Stimulated activated naive CD8-positive, alpha-beta T cell treated with anti-CD3 and anti-CD28 coated beads, Interleukin-15, Interleukin-2, amounts not matched to agents 100 ng/mL and 50 ng/mL, for 24 hours (primary cell): ENCODE results near the gene UBASH3B.
A peak's percentile ranks its signal among the peaks of the same experiment; 100 is the strongest.

Experiments used
- H3K27ac Mint-ChIP-seq: one replicate; pipeline ENCODE4 v1.8.0; 2021; ENCODE audit warnings: mild to moderate bottlenecking, mixed read lengths
- H3K27me3 Mint-ChIP-seq: one replicate; pipeline ENCODE4 v1.8.0; 2021; ENCODE audit warnings: mixed read lengths
- H3K36me3 Mint-ChIP-seq: one replicate; pipeline ENCODE4 v1.8.0; 2021; ENCODE audit warnings: low read depth, mixed read lengths
- H3K4me1 Mint-ChIP-seq: one replicate; pipeline ENCODE4 v1.8.0; 2021; ENCODE audit warnings: low read depth, mixed read lengths
- H3K4me3 Mint-ChIP-seq: one replicate; pipeline ENCODE4 v1.8.0; 2021; ENCODE audit warnings: mild to moderate bottlenecking, mixed read lengths
- H3K9me3 Mint-ChIP-seq: one replicate; pipeline ENCODE4 v1.8.0; 2021; ENCODE audit warnings: mixed read lengths

UBASH3B gene

DNA sequence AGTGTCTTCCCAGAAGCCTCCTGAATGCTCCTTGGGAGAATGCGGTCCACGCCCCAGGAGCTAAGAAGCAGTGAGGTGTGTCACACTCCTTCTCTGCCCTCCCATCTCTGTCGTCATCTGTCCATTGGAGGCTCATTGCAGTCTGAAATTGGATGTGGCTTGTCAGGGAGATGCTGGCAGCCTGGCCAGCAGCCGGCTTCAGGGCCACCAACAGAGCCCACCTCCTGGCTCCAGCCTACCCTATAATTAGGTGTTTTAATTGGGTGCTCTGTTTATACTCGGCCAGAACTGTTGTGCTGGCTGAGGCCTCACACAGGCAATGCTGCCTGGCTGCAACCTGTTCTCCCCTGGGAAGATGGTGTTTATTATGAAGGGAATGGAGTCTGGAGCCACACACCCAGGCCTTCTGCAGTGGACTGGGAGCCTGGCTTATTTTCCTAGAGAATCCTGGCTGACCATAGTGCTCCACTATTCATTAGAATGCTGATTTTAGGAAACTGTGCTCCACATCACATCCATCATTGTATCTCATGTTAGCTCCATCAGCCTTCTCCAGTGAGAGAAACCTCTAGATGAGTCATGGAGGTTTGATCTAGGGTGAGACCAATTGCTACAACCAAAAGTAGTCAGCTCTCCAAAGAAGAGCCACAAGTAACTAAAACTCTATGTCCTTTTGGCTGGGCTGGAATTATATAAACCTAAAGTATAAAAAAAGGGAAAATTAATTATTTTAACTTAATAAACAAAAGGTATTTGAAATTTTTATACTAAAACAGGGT lies 96.0 kb downstream of the UBASH3B start:
- Mint-ChIP-seq H3K4me1 (peaks cover 59% of the 10 kb centered on the region), H3K9me3 (peaks cover 2% of the 10 kb centered on the region), H3K36me3 (peaks cover 19% of the 10 kb centered on the region), H3K27me3 (no peaks in the 10 kb centered on the region), H3K27ac (peak overlapping the region; percentile 45), H3K4me3 (no peak overlapping the region)

DNA sequence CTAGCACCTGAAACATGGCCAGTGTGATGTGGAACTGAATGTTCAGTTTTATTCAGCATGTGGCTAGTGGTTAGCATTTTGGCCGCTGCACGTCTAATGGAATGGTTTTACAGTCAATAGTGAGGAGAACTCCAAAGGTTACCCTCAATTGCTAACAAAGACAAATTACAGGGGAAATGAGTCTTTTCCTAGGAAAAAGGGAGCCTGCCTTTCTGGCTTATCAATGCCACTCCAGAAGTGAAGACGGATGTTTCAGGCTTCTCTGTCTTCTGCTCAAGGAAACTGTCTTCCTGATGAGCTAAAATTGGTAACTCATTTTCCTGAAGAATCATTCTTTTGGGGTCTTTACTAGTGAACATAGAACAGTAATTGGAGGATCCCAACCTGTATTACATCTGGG lies 98.5 kb downstream of the UBASH3B start:
- Mint-ChIP-seq H3K4me3 (no peak overlapping the region), H3K27ac (no peak overlapping the region), H3K4me1 (peaks cover 80% of the 10 kb centered on the region), H3K9me3 (no peaks in the 10 kb centered on the region), H3K36me3 (peaks cover 11% of the 10 kb centered on the region), H3K27me3 (no peaks in the 10 kb centered on the region)

DNA sequence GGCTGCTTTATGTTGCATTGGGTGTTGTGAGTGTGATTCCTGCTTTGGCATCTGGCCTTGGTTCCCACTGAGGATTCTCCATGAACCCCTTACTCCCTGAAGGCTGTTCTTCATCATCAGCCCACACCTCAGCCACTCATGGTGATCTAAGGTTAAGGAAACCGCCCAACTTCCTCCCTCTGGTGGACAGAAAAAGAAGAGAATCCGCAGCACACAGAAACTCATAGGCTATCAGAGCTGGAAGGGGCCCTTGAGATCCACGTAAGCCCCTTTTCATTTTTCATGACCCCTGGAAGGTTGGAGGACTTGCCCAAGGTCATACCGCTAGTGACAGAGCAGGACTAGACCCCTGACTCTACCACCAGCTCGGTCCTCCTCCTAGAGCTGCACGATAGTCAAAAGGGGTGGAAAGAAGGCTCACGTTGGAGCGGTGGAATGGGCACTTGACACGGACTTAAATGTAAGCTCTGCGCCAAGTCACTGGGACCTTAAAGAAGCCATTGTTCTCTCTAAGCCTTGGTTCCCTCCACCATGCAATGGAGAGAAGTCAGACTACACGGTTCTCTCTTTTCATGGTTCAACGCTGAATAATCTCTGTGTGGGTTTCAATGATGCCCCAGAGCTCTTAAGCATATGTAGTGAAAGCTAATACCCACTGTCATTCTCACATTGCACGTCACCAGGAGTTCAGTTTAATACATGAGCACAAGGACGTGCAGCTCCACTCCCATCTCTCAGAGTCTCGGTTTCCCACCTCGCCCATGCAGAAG lies 99.2 kb downstream of the UBASH3B start:
- Mint-ChIP-seq H3K36me3 (peaks cover 11% of the 10 kb centered on the region), H3K4me3 (no peak overlapping the region), H3K4me1 (peaks cover 85% of the 10 kb centered on the region), H3K27me3 (no peaks in the 10 kb centered on the region), H3K27ac (peak overlapping the region; percentile 41), H3K9me3 (no peaks in the 10 kb centered on the region)

DNA sequence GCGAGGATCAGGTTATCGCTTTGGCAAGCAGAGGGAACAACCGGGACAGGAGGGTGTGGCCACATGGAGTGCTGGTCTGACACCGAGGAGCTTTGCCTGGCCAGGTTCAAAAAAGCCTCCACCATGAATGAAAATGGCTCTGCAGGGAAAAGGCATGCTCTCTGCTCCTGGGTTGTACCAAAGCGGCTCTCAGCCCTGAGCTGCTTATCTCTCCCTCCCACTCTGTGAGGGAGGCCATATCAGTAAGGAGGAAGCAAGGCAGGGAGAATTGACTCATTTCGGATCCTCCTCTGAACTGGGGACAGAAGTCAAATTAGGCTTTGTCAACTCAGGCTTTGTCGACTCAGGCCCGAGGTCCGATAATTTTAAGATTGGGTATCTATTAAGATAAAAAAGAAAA lies 99.9 kb downstream of the UBASH3B start:
- H3K27me3 Mint-ChIP-seq = no peaks in the 10 kb centered on the region
- peak overlapping the region; percentile 21 for H3K27ac Mint-ChIP-seq
- peaks cover 79% of the 10 kb centered on the region for H3K4me1 Mint-ChIP-seq
- H3K4me3 Mint-ChIP-seq = no peak overlapping the region
- H3K36me3 Mint-ChIP-seq = peaks cover 11% of the 10 kb centered on the region
- no peaks in the 10 kb centered on the region for H3K9me3 Mint-ChIP-seq

DNA sequence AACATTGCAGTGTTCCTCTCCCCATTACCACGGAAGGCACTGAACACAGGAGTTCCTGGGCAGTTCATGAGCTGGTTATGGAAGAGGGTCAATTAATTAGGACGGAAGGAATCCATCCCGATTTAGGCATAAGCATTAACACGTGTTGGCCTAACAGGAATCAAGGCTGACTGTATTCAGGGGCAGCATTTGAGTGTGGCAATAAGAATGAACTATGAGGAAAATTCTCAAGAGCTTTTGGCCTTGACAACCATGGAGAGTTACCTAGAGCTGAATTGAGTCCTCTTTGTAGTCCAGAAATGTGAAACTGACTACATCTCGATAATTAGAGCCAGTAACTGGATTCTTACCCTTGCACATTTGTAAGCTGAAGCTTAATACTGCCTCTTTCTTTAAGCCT lies 100.4 kb downstream of the UBASH3B start:
- Mint-ChIP-seq H3K4me1 (peaks cover 74% of the 10 kb centered on the region), H3K27ac (peak overlapping the region; percentile 77), H3K4me3 (no peak overlapping the region), H3K36me3 (peaks cover 11% of the 10 kb centered on the region), H3K27me3 (no peaks in the 10 kb centered on the region), H3K9me3 (no peaks in the 10 kb centered on the region)

DNA sequence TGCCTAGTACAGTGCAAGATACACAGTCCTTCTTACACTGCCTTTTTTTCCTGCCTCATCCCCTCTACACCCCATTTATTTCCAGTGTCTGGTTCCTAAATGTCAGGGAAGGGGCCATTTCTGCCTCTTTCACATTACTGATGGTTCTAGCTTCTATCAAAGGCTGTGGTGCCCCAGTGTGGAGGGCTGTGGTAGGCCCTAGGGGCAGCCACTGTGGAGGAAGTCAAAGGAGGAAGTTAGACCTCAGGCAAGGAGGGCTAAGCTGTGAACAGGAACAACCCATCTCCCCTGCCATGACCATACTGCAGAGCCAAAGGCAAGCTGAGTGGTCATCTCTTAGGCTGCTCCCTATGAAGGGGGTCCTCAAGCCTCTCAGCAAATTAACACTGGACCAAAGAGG lies 100.9 kb downstream of the UBASH3B start:
- H3K4me1 Mint-ChIP-seq = peaks cover 72% of the 10 kb centered on the region
- no peaks in the 10 kb centered on the region for H3K27me3 Mint-ChIP-seq
- no peaks in the 10 kb centered on the region for H3K9me3 Mint-ChIP-seq
- no peak overlapping the region for H3K4me3 Mint-ChIP-seq
- H3K27ac Mint-ChIP-seq = peak overlapping the region; percentile 77
- peaks cover 11% of the 10 kb centered on the region for H3K36me3 Mint-ChIP-seq

DNA sequence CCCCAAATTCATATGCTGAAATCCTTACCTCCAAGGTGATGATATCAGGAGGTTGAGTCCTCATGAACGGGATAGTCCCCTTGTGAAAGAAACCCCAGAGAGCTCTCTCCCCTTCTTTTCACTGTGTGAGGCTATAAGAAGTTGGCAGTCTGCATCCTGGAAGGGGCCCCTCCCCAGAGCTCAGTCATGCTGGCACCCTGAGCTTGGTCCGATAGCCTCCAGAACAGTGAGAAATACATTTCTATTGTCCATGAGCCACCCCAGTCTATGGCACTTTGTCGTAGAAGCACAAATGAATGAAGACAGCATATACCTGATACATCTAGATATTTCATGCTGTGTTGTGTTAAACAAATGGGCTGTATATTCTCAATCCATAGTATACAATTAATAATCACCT lies 101.7 kb downstream of the UBASH3B start:
- no peak overlapping the region for H3K27ac Mint-ChIP-seq
- H3K27me3 Mint-ChIP-seq = no peaks in the 10 kb centered on the region
- no peaks in the 10 kb centered on the region for H3K9me3 Mint-ChIP-seq
- H3K4me3 Mint-ChIP-seq = no peak overlapping the region
- H3K36me3 Mint-ChIP-seq = peaks cover 14% of the 10 kb centered on the region
- H3K4me1 Mint-ChIP-seq = peaks cover 65% of the 10 kb centered on the region

DNA sequence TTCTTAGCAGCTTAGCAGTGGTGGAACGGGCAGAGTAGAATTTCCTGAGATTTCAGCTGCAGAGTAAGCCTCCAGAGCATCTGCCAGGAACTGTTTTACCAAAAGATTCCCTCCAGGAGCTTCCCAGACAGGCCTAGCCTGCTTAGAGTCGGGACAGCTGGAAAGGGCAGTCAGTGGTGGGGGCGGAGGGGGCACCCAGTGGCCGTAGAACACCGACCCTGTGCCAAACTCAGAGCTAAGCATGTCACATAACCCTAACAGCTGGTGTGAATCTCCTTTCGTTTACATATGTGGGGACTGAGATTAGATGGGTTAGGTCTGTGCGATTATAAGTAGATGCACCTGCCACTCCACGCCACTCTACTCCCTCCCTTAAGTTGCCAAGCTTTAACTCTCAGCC lies 102.8 kb downstream of the UBASH3B start:
- Mint-ChIP-seq H3K4me1 (peaks cover 59% of the 10 kb centered on the region), H3K27me3 (no peaks in the 10 kb centered on the region), H3K36me3 (peaks cover 7% of the 10 kb centered on the region), H3K9me3 (no peaks in the 10 kb centered on the region), H3K4me3 (no peak overlapping the region), H3K27ac (no peak overlapping the region)

DNA sequence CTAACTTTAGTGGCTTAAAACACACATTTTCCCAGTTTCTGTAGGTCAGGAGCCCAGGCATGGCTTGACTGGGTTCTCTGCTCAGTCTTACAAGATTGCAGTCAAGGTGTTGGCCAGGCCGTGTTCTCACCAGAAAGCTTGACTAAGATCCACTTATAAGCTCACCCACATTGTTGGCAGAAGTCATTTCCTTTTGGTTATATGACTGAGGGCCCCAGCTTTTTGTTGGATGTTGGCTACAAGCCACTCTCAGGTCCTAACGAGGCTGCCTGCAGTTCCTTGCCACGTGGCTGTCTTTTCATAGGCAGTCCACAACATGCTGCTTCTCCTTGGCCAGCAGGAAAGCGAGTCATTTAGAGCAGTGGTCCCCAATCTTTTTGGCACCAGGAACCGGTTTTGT lies 103.5 kb downstream of the UBASH3B start:
- Mint-ChIP-seq H3K4me1 (peaks cover 61% of the 10 kb centered on the region), H3K4me3 (no peak overlapping the region), H3K36me3 (peaks cover 4% of the 10 kb centered on the region), H3K9me3 (no peaks in the 10 kb centered on the region), H3K27ac (peak overlapping the region; percentile 85), H3K27me3 (no peaks in the 10 kb centered on the region)

DNA sequence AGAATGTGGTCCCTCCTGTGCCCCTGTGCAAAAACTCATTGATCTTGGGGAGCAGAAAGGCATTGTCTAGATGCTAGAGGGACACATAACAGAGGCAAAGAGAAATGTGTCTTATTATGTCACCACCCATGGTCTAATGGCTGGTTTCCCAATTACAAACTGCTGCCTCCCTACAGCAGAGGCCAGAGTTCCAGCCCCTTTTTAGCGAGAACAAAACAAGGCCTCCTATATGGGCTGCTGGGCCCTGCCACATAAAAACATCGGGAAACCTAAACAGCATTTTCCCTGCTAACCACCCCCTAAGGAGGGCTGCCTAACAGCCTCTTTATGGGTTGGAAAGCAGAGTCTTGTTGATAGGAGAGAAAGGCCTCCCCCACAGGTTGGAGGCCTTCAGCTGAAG lies 107.6 kb downstream of the UBASH3B start:
- Mint-ChIP-seq H3K4me1 (peaks cover 28% of the 10 kb centered on the region), H3K4me3 (no peak overlapping the region), H3K36me3 (peaks cover 4% of the 10 kb centered on the region), H3K27ac (no peak overlapping the region), H3K27me3 (no peaks in the 10 kb centered on the region), H3K9me3 (no peaks in the 10 kb centered on the region)

DNA sequence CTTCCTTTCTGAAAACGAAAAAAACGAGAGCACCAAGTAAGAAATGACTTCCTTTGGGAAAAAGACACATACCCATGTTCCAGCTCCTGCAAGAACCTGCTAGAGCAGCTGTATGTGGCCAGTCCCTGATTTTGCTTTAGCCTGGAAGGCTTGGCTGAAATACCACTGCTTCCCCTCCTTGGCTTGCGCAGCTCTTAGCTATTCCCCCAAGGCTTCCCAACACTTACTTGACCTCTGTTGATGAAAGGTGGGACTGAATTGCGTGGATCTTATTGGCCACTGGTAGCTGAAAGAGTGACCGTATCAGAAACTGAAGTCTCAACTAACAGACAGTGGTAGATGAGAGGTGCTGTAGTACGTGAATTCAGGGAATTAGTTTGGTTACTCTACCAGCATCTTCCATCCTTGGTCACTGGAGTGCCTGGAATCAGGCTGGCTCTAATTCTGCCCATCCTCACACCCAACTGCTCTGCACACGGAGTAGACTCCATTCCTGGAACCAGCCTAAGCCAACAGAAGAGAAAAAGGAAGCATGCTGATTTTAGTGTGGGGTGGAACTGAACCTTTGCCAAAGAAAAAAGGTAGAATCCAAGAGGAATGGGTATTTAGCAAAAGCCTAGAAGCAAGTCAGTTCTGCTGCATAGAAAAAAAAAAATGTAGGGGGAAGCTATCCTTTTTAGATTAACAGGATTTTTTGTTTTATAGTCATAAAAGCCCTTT lies 109.0 kb downstream of the UBASH3B start:
- no peak overlapping the region for H3K4me3 Mint-ChIP-seq
- no peak overlapping the region for H3K27ac Mint-ChIP-seq
- H3K36me3 Mint-ChIP-seq = peaks cover 5% of the 10 kb centered on the region
- H3K9me3 Mint-ChIP-seq = no peaks in the 10 kb centered on the region
- peaks cover 16% of the 10 kb centered on the region for H3K4me1 Mint-ChIP-seq
- H3K27me3 Mint-ChIP-seq = no peaks in the 10 kb centered on the region

DNA sequence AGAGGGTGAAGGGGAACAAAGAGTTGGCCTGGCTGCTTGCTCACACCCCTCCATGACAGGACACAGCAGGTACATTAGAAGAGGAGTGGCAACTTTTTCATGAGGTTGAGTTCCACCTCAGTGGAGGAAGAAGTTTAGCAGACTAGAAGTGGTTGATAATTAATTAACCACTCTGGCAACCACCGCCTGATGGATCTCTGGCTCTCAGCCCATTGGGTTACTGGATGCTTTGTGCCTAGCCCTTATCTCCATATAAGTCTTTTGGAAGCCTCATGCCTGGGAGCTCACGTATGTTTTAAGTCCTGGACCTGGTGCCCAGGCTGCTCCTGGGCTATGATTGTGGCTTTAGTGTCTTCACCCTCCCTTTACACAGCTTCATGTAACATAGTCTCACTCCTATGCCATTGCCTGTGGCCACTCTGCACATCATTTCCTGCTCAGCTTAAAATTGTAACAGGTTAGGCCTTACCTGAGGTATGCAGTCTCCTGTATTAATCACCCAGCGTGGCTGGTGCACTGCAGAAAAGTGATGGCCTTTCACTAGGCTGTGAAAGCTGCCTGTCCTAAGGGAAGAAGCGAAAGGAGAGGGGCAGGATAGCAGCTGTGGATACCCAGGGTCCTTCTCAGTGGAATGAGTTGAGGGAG lies 110.1 kb downstream of the UBASH3B start:
- peaks cover 12% of the 10 kb centered on the region for H3K36me3 Mint-ChIP-seq
- peaks cover 13% of the 10 kb centered on the region for H3K4me1 Mint-ChIP-seq
- no peaks in the 10 kb centered on the region for H3K9me3 Mint-ChIP-seq
- no peak overlapping the region for H3K4me3 Mint-ChIP-seq
- no peak overlapping the region for H3K27ac Mint-ChIP-seq
- H3K27me3 Mint-ChIP-seq = no peaks in the 10 kb centered on the region

DNA sequence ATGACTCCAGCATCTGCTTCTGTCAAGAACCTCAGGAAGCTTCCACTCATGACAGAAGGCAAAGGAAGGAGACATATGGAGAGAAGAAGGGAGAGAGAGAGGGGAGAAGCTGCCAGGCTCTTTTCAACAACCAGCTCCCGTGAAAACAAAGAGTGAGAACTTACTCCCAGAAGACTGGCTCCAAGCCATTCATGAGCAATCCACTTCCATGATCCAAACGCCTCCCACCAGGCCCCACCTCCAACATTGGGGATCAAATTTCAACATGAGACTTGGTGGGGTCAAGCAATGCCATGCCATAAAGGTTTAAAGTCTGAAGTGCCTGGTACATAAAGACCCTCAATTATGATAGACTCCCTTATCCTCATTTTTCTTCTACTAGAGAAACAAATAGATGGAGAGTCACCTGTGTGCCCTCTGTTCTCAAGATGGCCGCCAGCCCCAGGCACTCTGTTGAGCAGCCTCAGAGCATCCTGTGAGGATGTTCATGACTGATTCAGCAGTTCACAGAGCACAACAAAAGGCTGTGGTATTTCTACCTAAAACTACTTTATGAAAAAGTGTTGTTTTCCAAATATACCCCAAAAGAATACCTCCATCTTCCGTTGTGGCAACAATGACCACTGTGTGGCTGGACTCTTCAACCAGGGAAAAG lies 113.7 kb downstream of the UBASH3B start:
- Mint-ChIP-seq H3K27ac (no peak overlapping the region), H3K4me1 (peaks cover 15% of the 10 kb centered on the region), H3K9me3 (no peaks in the 10 kb centered on the region), H3K27me3 (no peaks in the 10 kb centered on the region), H3K36me3 (peaks cover 9% of the 10 kb centered on the region), H3K4me3 (no peak overlapping the region)

DNA sequence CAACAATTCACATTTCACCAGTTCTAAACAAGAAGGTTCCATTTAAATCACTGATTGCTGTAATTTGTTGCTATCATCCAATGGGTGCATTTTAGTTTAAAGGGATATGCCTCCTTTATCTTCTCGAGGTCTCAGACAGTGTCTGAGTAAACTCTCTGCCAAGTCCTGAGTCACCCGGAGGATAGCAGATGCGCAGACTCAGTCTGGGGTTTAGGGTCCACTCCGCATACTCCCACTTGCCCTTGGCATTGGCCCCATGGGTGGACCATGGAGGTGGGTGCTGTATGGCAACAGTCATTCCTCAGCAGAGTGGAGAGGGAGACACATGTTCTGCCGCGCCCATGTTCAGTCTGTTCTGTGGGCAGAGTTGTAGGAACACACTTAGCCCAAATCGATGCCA lies 117.4 kb downstream of the UBASH3B start:
- no peaks in the 10 kb centered on the region for H3K9me3 Mint-ChIP-seq
- H3K4me1 Mint-ChIP-seq = peaks cover 51% of the 10 kb centered on the region
- H3K4me3 Mint-ChIP-seq = no peak overlapping the region
- H3K36me3 Mint-ChIP-seq = peaks cover 35% of the 10 kb centered on the region
- no peak overlapping the region for H3K27ac Mint-ChIP-seq
- no peaks in the 10 kb centered on the region for H3K27me3 Mint-ChIP-seq
